GM12878 (cell line): ENCODE results near the gene ZNF142. TPM values are rescaled to one million over a fixed set of nuclear protein-coding genes. Genes with fewer than 3 reads are reported as not detected.

ENCODE experiments used
- ATAC-seq: fragments of 200-7000 bp; cut with Tn5 transposase; 3 replicates; pipeline ENCODE4 v1.9.1; 2020; ENCODE audit warnings: mild to moderate bottlenecking, moderate library complexity
- BruUV-seq: library from RNA; stranded (reverse); fragments of 400-500 nt; replicated peaks from 2 replicates; lab custom pipeline; 2021; lab: Mats Ljungman, UMichigan
- CTCF ChIA-PET: fragments of 300-600 bp; sonication (Branson Sonifier 250); formaldehyde crosslinking; extraction: SDS; loops from one replicate; lab custom pipeline; 2021; ENCODE audit warnings: inconsistent platforms; lab: Yijun Ruan, JAX
- POLR2A ChIA-PET: fragments of 350-600 bp; formaldehyde crosslinking; extraction: SDS; loops from one replicate; lab custom pipeline; 2021; ENCODE audit warnings: inconsistent platforms; lab: Charles Lee
- RAD21 ChIA-PET: fragments of 300-600 bp; sonication (Branson Sonifier 250); formaldehyde crosslinking; loops from one replicate; lab custom pipeline; 2023; ENCODE audit warnings: antibody characterized with exemption; ENCODE audit not compliant: unreplicated experiment; lab: Charles Lee
- SMC1A ChIA-PET: fragments of 300-600 bp; sonication (Branson Sonifier 250); formaldehyde crosslinking; loops from one replicate; lab custom pipeline; 2023; ENCODE audit not compliant: unreplicated experiment, uncharacterized antibody; lab: Charles Lee
- DNase-seq: peaks from one replicate; pipeline ENCODE4 v3.0.0-alpha.2; 2011; ENCODE audit warnings: low read depth, low spot score
- FAIRE-seq: peaks from 3 replicates; lab custom pipeline; 2011; peaks lifted over from hg19 to GRCh38; lab: Jason Lieb, UNC
- H2AFZ ChIP-seq: 2 replicates; pipeline ENCODE4 v1.6.0; 2011; ENCODE audit warnings: low read depth, low read length, control low read depth; ENCODE audit not compliant: control insufficient read depth
- H3K27ac ChIP-seq: 2 replicates; pipeline ENCODE4 v1.5.1; 2011; ENCODE audit warnings: control low read depth; ENCODE audit not compliant: control insufficient read depth, insufficient read depth
- H3K27me3 ChIP-seq, 2 experiments: replicated peaks in 1 of 2; 2 replicates each; pipeline versions ENCODE4 v1.6.0 to v1.6.1; 2011; ENCODE audit warnings: low read length in 1 of 2; ENCODE audit not compliant: control insufficient read depth in 2 of 2, insufficient read depth in 2 of 2
- H3K36me3 ChIP-seq, 2 experiments: 2 replicates each; pipeline ENCODE4 v1.5.1; 2011; ENCODE audit warnings: low read length in 1 of 2; ENCODE audit not compliant: control insufficient read depth in 2 of 2, insufficient read depth in 2 of 2
- H3K4me1 ChIP-seq: 2 replicates; pipeline ENCODE4 v1.6.1; 2011; ENCODE audit warnings: mild to moderate bottlenecking, low read length, moderate library complexity, mixed read lengths; ENCODE audit not compliant: control insufficient read depth, insufficient read depth
- H3K4me2 ChIP-seq: 2 replicates; pipeline ENCODE4 v1.6.0; 2011; ENCODE audit warnings: control low read depth; ENCODE audit not compliant: control insufficient read depth, insufficient read depth
- H3K4me3 ChIP-seq: fragments of 200-600 bp; sonication (generic); 2 replicates; pipeline ENCODE4 v1.5.1; 2016
- H3K79me2 ChIP-seq: 2 replicates; pipeline ENCODE4 v1.6.0; 2011; ENCODE audit warnings: low read length; ENCODE audit not compliant: control insufficient read depth, insufficient read depth
- H3K9ac ChIP-seq: 2 replicates; pipeline ENCODE4 v1.8.0; 2011; ENCODE audit warnings: low read length, control low read depth, mixed read lengths; ENCODE audit not compliant: control insufficient read depth, insufficient read depth
- H3K9me3 ChIP-seq: replicated peaks from 3 replicates; pipeline ENCODE4 v1.5.1; 2011; ENCODE audit warnings: mild to moderate bottlenecking, low read length; ENCODE audit not compliant: control insufficient read depth, insufficient read depth
- H4K20me1 ChIP-seq: 2 replicates; pipeline ENCODE4 v1.6.0; 2011; ENCODE audit not compliant: control insufficient read depth, insufficient read depth
- ATF3 ChIP-seq: IDR thresholded peaks from 2 replicates; pipeline ENCODE4 v1.6.1; 2011; ENCODE audit warnings: low read depth, mild to moderate bottlenecking, low read length, moderate library complexity, borderline replicate concordance; ENCODE audit errors: extremely low read depth
- BCL11A ChIP-seq: IDR thresholded peaks from 2 replicates; pipeline ENCODE4 v1.6.1; 2011; ENCODE audit warnings: low read depth, low read length
- HDAC6 ChIP-seq: fragments of 200-600 bp; sonication (generic); IDR thresholded peaks from one replicate; pipeline ENCODE4 v1.8.0; 2017; ENCODE audit warnings: antibody characterized with exemption; ENCODE audit not compliant: unreplicated experiment
- HDGF ChIP-seq: fragments of 450-650 bp; IDR thresholded peaks from 2 replicates; pipeline ENCODE4 v1.6.1; 2016; ENCODE audit warnings: antibody characterized with exemption
- JUNB ChIP-seq: IDR thresholded peaks from 2 replicates; pipeline ENCODE4 v1.6.1; 2016; ENCODE audit warnings: antibody characterized with exemption, mild to moderate bottlenecking
- MLLT1 ChIP-seq: fragments of 450-650 bp; IDR thresholded peaks from 2 replicates; pipeline ENCODE4 v1.6.1; 2016; ENCODE audit warnings: mild to moderate bottlenecking
- PML ChIP-seq: IDR thresholded peaks from 2 replicates; pipeline ENCODE4 v1.6.1; 2012; ENCODE audit warnings: low read length, inconsistent platforms
- RFX5 ChIP-seq: IDR thresholded peaks from 2 replicates; pipeline ENCODE4 v1.6.1; 2011; ENCODE audit warnings: low read depth, low read length, improper control_type of control experiment
- SKIL ChIP-seq: fragments of 450-650 bp; IDR thresholded peaks from 2 replicates; pipeline ENCODE4 v1.6.1; 2017; ENCODE audit warnings: mild to moderate bottlenecking, low read depth, inconsistent platforms; ENCODE audit not compliant: poor library complexity, severe bottlenecking
- SP1 ChIP-seq: IDR thresholded peaks from one replicate; pipeline ENCODE4 v1.6.1; 2011; ENCODE audit warnings: low read depth, low read length
- SPI1 ChIP-seq: IDR thresholded peaks from 2 replicates; pipeline ENCODE4 v1.6.1; 2011; ENCODE audit warnings: low read depth, mild to moderate bottlenecking, low read length, moderate library complexity, borderline replicate concordance; ENCODE audit not compliant: insufficient read depth
- STAT1 ChIP-seq: fragments of 450-650 bp; conservative IDR thresholded peaks from 2 replicates; pipeline ENCODE4 v1.6.1; 2014; ENCODE audit warnings: antibody characterized with exemption, mild to moderate bottlenecking
- ZBTB33 ChIP-seq: fragments of 450-650 bp; IDR thresholded peaks from 2 replicates; pipeline ENCODE4 v1.6.1; 2017; ENCODE audit warnings: mild to moderate bottlenecking
- ZNF687 ChIP-seq: fragments of 450-650 bp; IDR thresholded peaks from 2 replicates; pipeline ENCODE4 v1.6.1; 2017; ENCODE audit warnings: mild to moderate bottlenecking, moderate library complexity
- WGBS: methylation state at CpG from one replicate; pipeline ENCODE4 v1.1.6; 2016; ENCODE audit warnings: low lambda C conversion rate; ENCODE audit not compliant: insufficient replicate concordance, insufficient coverage; ENCODE audit errors: missing lambda C conversion rate; 5-methylcytosine and 5-hydroxymethylcytosine counted together
- in situ Hi-C: fragments of 300-500 bp; cut with MboI; formaldehyde crosslinking; loops from 9 replicates; pipeline ENCODE4 v1.14.3; 2018; ENCODE audit warnings: mixed read lengths
- intact Hi-C: fragments of 100-400 bp; cut with micrococcal nuclease; formaldehyde crosslinking; loops from one replicate; pipeline ENCODE4 v1.14.2; 2022; ENCODE audit not compliant: unreplicated experiment
- polyA plus RNA-seq, 11 experiments: library from polyadenylated mRNA; depleted of rRNA in 4 of 11; unstranded in 6 of 11; stranded (reverse) in 5 of 11; fragments of >200 nt; fragmentation: Nextera tagmentation in 4 of 11; fragmentation: Illumina TruSeq in 1 of 11; extraction: Ambion mirVana in 4 of 11; extraction: Trizol in 1 of 11; gene quantifications; 1 replicate in 1 of 11; 2 replicates in 10 of 11; pipeline versions ENCODE4 v1.2.1 to v1.2.3, GENCODE V29; 2011 to 2016; ENCODE audit warnings: inconsistent platforms in 2 of 11, missing spikeins in 2 of 11, low read depth in 1 of 11
- total RNA-seq, 4 experiments: library from RNA; depleted of rRNA in 3 of 4; stranded (reverse); fragments of >200 nt in 3 of 4; fragmentation: Illumina TruSeq in 1 of 4; extraction: Trizol in 1 of 4; gene quantifications; 2 replicates each; pipeline versions ENCODE4 v1.2.1 to v1.2.3, GENCODE V29; 2013 to 2021

Gene ZNF142
- total and polyA plus RNA-seq, 10 of the 15 experiments (the other 5 are each of a cell fraction or from before 2014, with no cell fraction given), result 1.3 to 40.9 (median 15.0) TPM

GRCh38 chr2:218703341-218703740 lies 43.9 kb upstream of the ZNF142 start (continued):
- no peak for TF ChIP-seq STAT1
- TF ChIP-seq HDAC6, result no peak
- TF ChIP-seq RFX5, result no peak
- no peak for TF ChIP-seq SP1

- H3K9me3 ChIP-seq, result no peaks in the 10 kb centered on the region
- ChIA-PET CTCF (no interaction called here), RAD21 (no interaction called here), SMC1A (interaction anchor here (0.7 to 1.2 kb wide), 3 partner anchors 9 to 44 kb away, joined by 3 to 4 read pairs (median 3); partner anchors contain the start of gene TTLL4), POLR2A (no interaction called here)
- no peak overlapping the region for H3K9ac ChIP-seq
- no peaks in the 10 kb centered on the region for H4K20me1 ChIP-seq
- H3K4me2 ChIP-seq, result no peak overlapping the region
- BruUV-seq, result no TSS peak
- H3K4me1 ChIP-seq, result no peaks in the 10 kb centered on the region
- no peak for ATAC-seq
- 95% methylated on average over 2 of the region's 2 CpGs for WGBS
- no peak overlapping the region for H3K4me3 ChIP-seq
- no peak overlapping the region for H2AFZ ChIP-seq
- H3K27me3 ChIP-seq, result no peaks in the 10 kb centered on the region
- no peaks in the 10 kb centered on the region for H3K79me2 ChIP-seq
- in situ Hi-C loops, result no loop called here
- no peak overlapping the region for H3K27ac ChIP-seq
- H3K36me3 ChIP-seq, result peaks cover 0 to 2% of the 10 kb centered on the region in 2 experiments; a peak in 1 of 4 replicates
- no peak for DNase-seq
- intact Hi-C loops, result no loop called here
- FAIRE-seq, result no peak
- TF ChIP-seq PML (no peak), MLLT1 (no peak), SKIL (no peak), ZBTB33 (no peak), BCL11A (no peak), ATF3 (no peak), JUNB (no peak), ZNF687 (no peak), SPI1 (no peak), HDGF (no peak)
Observed at GRCh38 chr2:218701806-218702205, 42.4 kb upstream of the ZNF142 start.
